HG02623 (cell line): ENCODE results near the gene MYO16.

Experiments
- ATAC-seq: cut with Tn5 transposase; IDR thresholded peaks from one replicate; pipeline ENCODE4 v1.9.1; 2021; ENCODE audit warnings: moderate library complexity; ENCODE audit not compliant: unreplicated experiment

MYO16 gene

GRCh38 chr13:108662528-108662927, 33.1 kb downstream of the MYO16 start:
- ATAC-seq = no peak

DNA sequence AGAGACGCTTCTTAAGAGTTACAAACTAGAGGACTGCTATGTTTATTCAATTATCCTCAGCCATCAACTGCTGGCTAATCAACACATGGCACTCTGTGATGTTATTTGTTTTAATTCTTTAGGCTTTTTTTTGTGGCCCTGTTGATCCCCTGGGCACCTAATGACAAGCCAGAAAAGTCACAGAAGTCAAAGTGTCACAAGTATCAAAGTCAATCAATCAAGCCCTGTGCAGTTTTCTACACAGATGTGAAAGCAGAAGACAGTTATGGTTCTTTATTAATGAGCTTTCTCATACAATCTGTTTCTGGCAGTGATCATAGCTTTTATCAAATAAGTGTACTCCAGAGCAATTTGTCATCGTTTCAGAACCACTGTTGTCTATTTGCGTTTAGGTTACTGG, 34.3 kb downstream of the MYO16 start:
- no peak for ATAC-seq

DNA sequence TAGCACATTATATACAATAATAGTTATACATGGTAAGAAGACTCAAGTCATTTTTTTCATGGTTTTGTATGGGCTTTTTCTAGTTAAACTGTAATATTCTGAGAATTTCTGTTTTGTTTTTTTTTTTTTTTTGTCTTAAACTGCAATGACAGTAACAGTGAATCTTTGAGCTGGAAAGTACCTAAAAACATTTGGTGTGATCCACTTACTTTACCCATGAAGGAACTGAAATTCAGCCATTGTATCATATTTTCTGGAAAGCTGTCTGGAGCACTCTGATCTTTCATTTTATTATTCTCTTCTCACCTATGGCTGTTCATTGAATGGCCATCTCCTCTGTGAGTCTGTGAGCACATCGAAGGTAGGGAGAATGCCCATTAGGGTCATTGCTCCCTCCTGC, 37.8 kb downstream of the MYO16 start:
- ATAC-seq = no peak

DNA sequence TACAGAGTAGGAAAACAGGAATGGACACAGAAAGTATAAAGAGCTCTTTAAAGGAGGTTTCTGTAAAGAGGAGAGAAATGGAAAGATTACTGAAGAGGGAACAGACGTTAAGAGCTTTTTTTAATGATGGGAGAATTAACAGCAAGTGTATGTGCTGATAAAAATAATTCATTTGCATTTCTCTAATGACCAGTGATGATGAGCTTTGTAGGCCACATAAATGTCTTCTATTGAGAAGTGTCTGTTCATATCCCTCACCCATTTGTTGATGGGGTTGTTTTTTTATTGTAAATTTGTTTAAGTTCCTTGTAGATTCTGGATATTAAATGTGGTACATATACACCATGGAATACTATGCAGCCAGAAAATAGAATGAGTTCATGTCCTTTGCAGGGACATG, 40.0 kb downstream of the MYO16 start:
- no peak for ATAC-seq

DNA sequence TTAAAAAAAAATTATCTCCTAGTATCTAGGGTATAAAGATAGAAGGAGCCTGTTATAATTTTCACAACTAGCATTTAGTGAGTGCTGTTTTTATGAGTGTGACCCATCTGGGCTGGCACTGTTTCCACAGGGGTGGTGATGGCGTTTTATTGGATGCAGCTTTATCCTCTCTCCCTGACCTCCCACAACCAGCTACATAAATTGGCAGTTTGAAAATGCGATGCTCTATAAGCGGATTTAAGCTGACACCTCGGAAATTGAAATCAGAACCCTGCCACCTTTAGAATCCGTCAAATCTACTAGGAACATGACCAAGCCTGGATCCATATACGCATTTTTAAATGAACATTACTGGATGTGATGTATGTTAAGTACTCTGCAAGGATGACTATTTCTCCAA, 44.9 kb downstream of the MYO16 start:
- ATAC-seq = no peak

GRCh38 chr13:108674771-108675170, 45.4 kb downstream of the MYO16 start:
- no peak for ATAC-seq

- no peak for ATAC-seq
Observed at GRCh38 chr13:108676620-108677019, 47.2 kb downstream of the MYO16 start.

DNA sequence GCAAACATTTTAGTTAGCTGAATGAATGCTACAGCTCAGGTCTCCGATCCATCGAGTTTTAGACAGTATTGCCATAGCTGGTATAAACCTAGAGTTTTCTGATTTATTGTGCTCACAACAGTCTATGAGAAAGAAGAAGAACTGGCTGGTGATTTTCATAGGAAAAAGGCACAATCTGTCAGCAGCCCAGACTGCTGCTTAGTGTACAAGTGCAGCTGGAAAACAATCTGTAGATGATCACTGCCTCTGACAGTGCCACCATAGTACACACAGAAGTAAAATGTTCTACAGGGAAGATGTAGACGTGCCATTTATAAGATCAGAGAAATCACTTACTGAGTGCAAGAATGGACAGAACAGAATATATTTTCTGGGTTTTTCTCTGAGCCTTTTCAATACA, 48.4 kb downstream of the MYO16 start:
- ATAC-seq = no peak

GRCh38 chr13:108680011-108680410, 50.6 kb downstream of the MYO16 start:
- no peak for ATAC-seq

DNA sequence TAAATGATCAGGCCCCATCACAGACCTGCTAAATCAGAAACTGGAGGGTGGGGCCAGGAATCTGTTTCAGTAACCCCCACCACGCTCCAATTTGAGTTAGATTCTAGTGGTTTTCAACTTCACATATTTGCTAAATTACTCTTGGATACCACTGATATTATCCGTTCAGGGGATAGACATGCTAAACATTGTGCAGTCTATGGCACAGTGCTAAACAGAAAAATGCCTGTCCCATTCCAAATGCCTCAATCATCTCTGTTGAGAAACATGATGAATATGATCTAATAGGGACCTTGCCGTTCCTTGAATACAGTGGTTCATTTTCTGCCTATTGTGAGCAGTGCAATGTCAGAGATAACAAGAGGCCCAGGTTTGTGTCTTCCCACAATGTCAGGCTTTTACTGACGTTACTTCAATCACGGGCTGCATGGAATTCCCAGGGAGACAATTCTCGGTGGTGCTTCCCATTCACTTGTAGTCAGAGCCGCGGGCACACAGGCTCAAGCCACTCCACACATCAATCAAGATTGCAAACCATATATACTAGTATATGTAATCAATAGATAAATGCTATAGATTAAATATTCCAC, 52.7 kb downstream of the MYO16 start:
- no peak for ATAC-seq

GRCh38 chr13:108682714-108683113, 53.3 kb downstream of the MYO16 start:
- ATAC-seq = no peak

DNA sequence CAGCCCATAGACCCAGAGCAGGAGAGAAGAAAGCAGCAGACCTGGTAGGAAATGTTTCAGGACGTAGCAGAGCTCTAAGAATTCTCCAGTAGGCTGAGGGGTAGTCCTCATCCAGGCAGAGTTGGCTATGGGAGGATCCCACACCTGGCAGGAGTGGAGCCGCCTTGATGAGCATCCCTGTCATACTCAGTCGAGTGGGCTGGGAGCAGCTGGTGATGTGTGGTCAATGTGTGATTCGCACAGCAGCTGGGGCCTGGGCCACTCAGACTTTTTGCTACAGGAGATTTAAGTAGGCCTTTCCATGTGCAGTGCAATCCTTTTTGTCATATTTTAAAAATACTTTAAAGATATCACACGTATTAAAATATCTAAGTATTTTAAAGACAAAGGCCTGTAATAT, 56.6 kb downstream of the MYO16 start:
- ATAC-seq = no peak

DNA sequence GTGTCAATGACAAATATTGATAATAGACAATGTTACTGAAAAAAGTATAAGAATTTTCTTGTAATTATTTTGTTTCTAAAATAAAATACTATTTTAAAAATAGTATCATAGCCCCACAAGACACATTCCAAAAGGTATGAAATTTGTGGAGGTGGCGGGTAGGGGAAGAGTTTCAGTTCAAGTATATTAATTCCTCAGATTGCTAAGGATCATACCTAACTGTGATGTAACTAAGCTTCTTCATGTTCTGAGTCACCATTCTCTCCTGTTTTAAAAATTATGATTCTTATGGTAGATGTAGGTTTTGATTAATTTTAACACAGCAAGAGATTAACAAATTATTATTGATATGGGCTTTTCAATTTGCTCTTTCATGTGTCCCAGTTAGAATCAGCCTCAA, 61.3 kb downstream of the MYO16 start:
- ATAC-seq = no peak

DNA sequence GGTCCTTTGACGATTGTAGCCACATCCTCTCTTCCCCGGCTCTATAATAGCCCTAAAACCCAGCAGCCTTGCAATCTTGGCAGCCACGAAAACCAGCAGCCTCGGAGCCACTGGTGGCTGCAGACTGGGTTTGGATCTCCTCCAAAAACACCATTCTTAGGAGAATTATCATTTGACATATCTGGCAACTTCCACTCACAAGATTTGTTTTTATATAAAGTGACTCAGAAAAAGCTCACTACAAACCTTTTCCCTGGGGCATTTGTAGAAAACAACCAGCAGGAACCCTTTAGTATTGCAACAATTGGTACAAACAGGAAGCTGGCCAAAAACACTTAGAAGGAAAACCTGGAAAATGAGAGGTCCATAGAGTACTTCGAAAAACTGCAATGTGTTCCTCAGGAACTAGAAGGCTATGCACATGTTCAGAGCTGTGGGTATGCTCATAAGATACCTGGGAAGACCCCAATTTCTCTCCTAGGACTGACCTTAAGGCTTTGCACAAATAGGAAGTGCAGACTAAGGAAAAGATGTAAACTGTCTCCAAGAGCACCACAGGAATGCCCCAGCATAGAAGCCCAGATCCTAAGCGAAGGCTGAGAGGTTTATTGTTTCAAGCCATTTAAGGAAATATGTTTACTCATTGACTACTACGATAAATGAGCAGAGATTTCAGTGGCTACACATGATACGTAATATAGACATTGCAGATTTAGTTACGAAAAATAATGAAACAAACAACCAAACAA, 71.2 kb downstream of the MYO16 start:
- no peak for ATAC-seq

DNA sequence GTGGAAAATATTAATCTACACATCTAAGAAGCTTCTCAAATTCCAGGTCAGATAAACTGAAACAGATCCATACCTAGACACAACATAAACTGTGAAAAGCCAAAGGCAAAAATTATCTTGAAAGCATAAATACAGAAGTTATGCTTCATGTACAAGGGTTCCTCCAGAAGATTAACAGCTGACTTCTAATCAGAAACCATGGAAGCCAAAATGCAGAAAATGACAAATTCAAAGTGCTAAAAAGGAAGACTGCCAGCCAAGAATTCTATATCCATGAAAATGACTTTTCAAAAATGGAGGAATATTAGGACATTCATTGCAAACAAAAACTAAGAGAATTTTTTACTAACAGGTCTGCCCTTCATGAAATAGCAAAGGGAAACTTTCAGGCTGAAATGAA, 72.8 kb downstream of the MYO16 start:
- ATAC-seq = no peak

DNA sequence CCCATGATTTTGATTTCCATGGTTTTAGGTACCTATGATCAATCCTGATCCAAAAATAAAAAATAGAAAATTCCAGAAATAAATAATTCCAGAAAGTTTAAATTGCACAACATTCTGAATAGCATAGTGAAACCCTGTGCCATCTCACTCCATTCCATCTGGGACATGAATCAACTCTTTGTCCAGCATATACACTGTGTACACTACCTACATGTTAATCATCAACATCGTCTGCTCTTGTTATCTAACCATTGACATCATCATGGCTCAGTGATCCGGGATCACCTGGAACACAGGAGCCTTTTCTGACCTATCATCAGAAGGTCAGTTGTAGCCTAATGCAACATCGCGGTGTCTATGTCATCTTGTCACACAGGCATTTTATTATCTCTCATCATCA, 75.6 kb downstream of the MYO16 start:
- no peak for ATAC-seq

- ATAC-seq = no peak
Observed at GRCh38 chr13:108707584-108707983, 78.2 kb downstream of the MYO16 start.

- ATAC-seq = no peak
Observed at GRCh38 chr13:108708921-108709320, 79.5 kb downstream of the MYO16 start.

DNA sequence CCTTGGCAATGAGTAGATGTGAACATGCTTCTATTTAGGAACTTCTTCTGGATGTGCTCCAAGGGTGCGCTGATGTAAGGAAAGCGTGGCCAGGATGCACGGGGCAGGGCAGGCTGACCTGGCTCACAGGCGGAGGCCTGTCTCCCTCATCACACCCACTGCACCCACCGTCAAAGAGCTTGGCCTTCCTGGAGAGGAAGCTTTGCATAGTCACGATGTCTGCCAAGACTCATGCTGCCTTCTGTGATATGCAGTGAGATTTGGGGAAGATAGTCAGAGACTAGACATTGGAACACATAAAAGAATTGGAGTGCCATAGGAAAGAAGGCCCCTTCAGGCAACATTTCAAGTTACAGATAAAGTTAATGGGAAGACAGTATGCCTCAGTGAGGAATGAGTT, 82.0 kb downstream of the MYO16 start:
- no peak for ATAC-seq

DNA sequence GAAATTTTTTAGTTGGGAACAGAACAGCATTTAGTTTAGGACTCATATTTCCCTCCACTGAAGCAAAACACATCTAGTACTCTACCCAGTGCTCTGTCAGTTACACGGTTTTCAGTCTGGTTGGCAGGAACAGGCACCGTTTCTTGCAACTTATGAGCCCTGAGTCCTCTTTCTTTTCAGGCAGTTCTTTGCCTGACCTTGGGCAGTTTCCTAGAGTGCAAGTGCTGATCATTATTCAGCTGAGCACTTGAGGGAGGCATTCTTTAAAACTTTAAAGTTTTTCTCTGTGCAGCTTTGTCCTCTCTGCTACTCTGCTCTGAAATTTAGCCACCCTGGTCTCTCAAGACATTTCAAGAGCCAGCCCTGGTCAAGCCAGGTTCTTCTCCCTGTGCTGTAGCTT, 96.1 kb downstream of the MYO16 start:
- no peak for ATAC-seq

DNA sequence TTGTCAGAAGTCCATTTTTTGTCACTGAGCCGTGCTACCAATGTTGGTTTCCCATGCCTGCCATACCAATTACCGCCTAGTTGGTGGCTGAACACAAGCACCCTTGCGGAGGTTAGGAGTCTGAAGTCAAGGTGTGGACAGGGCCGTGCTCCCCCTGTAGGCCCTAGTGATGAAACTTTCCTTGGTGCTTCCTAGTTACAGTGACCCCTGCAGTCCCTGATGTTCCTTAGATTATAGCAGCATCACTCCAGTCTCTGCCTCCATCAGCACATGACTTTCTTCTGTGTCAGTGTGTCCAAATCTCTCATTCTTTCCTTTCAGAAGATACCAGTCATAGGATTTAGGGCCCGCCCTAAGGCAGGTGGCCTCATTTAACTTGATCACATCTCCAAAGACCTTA, 99.0 kb downstream of the MYO16 start:
- no peak for ATAC-seq

DNA sequence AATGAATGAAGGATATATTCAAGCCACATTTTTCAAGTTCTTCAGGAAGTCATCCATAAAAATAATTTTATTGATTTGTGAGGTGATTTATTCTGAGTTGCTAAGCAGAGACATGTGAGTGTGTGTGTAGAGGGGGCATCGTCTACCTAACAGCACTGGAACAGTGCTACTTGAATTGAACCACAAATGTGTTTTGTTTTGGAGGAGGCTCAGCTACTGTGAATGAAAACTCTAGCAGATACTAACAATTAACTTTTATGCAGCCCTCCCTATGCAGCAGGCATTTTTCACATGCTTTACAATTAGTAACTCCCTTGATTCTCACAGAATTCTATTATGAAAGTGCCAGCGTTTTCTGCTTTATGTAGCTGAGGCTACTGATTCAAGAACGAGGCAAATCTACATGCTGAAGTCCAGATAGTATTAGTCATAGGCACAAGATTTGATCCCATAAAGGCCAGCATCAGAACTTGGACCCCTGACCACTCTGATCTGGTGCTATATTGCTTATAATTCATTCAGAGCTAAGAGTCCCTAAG, 103.7 kb downstream of the MYO16 start:
- no peak for ATAC-seq

- no peak for ATAC-seq
Observed at GRCh38 chr13:108734676-108735075, 105.3 kb downstream of the MYO16 start.
